Dendritic cell treated with granulocyte-macrophage colony-stimulating factor and Interleukin-4, amounts not matched to agents 40 ng/mL and 50 ng/mL, for 4 days (primary cell): ENCODE data around the gene TMEM39B.

Experiments
- H3K27ac Mint-ChIP-seq: one replicate; pipeline ENCODE4 v1.8.0; 2022; ENCODE audit warnings: mild to moderate bottlenecking, mixed read lengths
- H3K27me3 Mint-ChIP-seq: one replicate; pipeline ENCODE4 v1.8.0; 2022; ENCODE audit warnings: mild to moderate bottlenecking, mixed read lengths
- H3K36me3 Mint-ChIP-seq: one replicate; pipeline ENCODE4 v1.8.0; 2022; ENCODE audit warnings: low read depth, mixed read lengths
- H3K4me1 Mint-ChIP-seq: one replicate; pipeline ENCODE4 v1.8.0; 2022; ENCODE audit warnings: low read depth, mixed read lengths
- H3K4me3 Mint-ChIP-seq: one replicate; pipeline ENCODE4 v1.8.0; 2022; ENCODE audit warnings: mild to moderate bottlenecking, moderate library complexity, mixed read lengths
- H3K9me3 Mint-ChIP-seq: one replicate; pipeline ENCODE4 v1.8.0; 2022; ENCODE audit warnings: mixed read lengths
- intact Hi-C: fragments of 100-400 bp; cut with micrococcal nuclease; formaldehyde crosslinking; loops from one replicate; pipeline ENCODE4 v1.15.0; 2022

TMEM39B gene

GRCh38 chr1:32072622-32073298 is at the start of gene TMEM39B:
TSS of gene TMEM39B (plus strand) at chr1:32072939. CDS start at chr1:32073048, 109 bp downstream.
- no peaks in the 10 kb centered on the region for H3K9me3 Mint-ChIP-seq
- H3K27ac Mint-ChIP-seq = peak within 1 kb of the TSS; percentile 93
- peak within 1 kb of the TSS; percentile 86 for H3K4me3 Mint-ChIP-seq
- intact Hi-C loops = loop anchor here (5.0 kb wide), 1 partner anchor 35 kb away; the partner anchor contains the start of gene KPNA6
- peaks cover 5% of the 10 kb centered on the region for H3K27me3 Mint-ChIP-seq
- H3K4me1 Mint-ChIP-seq = peaks cover 56% of the 10 kb centered on the region
- peaks cover 38% of the 10 kb centered on the region for H3K36me3 Mint-ChIP-seq

GRCh38 chr1:32023351-32023750 is 49.4 kb upstream of the TMEM39B start:
- no peaks in the 10 kb centered on the region for H3K27me3 Mint-ChIP-seq
- H3K4me1 Mint-ChIP-seq = peaks cover 45% of the 10 kb centered on the region
- intact Hi-C loops = no loop called here
- H3K4me3 Mint-ChIP-seq = no peak overlapping the region
- H3K27ac Mint-ChIP-seq = no peak overlapping the region
- H3K9me3 Mint-ChIP-seq = no peaks in the 10 kb centered on the region
- peaks cover 53% of the 10 kb centered on the region for H3K36me3 Mint-ChIP-seq

DNA sequence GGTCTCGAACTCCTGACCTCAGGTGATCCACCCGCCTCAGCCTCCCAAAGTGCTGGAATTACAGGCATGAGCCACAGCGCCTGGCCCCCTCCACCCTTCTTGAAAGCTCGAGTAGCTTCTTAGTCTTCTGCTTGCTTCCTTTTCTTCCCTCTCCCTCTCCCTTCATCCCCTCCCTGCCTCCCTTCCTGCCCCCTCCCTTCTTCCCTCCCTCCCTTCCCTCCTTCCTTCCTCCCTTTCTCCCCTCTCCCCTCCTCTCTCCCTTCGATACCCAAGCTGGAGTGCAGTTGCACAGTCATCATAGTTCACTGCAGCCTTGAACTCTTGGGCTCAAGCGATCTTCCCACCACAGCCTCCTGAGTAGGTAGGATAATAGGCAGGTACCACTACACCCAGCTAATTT is 47.2 kb upstream of the TMEM39B start:
- Mint-ChIP-seq H3K4me1 (peaks cover 28% of the 10 kb centered on the region), H3K36me3 (peaks cover 67% of the 10 kb centered on the region), H3K27me3 (no peaks in the 10 kb centered on the region), H3K9me3 (no peaks in the 10 kb centered on the region), H3K27ac (no peak overlapping the region), H3K4me3 (no peak overlapping the region)
- intact Hi-C loops = no loop called here

- peaks cover 44% of the 10 kb centered on the region for H3K36me3 Mint-ChIP-seq
Measured at GRCh38 chr1:32028746-32029145, 44.0 kb upstream of the TMEM39B start.

GRCh38 chr1:32031578-32032274 is 41.0 kb upstream of the TMEM39B start:
- peaks cover 17% of the 10 kb centered on the region for H3K4me1 Mint-ChIP-seq
- no peak overlapping the region for H3K27ac Mint-ChIP-seq
- intact Hi-C loops = no loop called here
- peaks cover 25% of the 10 kb centered on the region for H3K36me3 Mint-ChIP-seq
- H3K9me3 Mint-ChIP-seq = no peaks in the 10 kb centered on the region
- H3K27me3 Mint-ChIP-seq = no peaks in the 10 kb centered on the region
- no peak overlapping the region for H3K4me3 Mint-ChIP-seq

More at GRCh38 chr1:32028746-32029145, 44.0 kb upstream of the TMEM39B start:
- intact Hi-C loops = no loop called here
- Mint-ChIP-seq H3K27me3 (no peaks in the 10 kb centered on the region), H3K27ac (no peak overlapping the region), H3K4me1 (peaks cover 13% of the 10 kb centered on the region), H3K4me3 (no peak overlapping the region), H3K9me3 (no peaks in the 10 kb centered on the region)

DNA sequence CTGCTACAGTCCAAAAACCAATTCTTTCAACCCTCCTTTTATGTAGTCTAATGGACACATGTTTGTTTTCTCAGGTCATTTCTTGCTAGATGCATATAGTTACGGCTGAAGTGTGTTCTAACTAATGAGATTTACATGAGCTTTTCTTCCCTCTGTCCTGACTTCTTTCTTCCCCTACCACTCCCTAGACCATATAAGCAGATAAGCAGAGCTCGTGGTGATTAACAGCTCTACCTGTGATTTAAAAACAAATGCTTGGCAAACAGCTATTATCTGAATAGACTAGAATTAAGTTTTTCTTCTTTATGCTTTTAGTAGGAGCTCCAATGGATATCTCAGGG is 40.5 kb upstream of the TMEM39B start:
- peaks cover 19% of the 10 kb centered on the region for H3K36me3 Mint-ChIP-seq
- peaks cover 12% of the 10 kb centered on the region for H3K4me1 Mint-ChIP-seq

GRCh38 chr1:32035119-32035518 is 37.6 kb upstream of the TMEM39B start:
- Mint-ChIP-seq H3K27ac (no peak overlapping the region), H3K4me1 (peaks cover 5% of the 10 kb centered on the region), H3K9me3 (no peaks in the 10 kb centered on the region), H3K27me3 (no peaks in the 10 kb centered on the region), H3K4me3 (no peak overlapping the region), H3K36me3 (peaks cover 4% of the 10 kb centered on the region)
- intact Hi-C loops = no loop called here

More for the DNA sequence above, 40.5 kb upstream of the TMEM39B start:
- no peaks in the 10 kb centered on the region for H3K9me3 Mint-ChIP-seq
- H3K27me3 Mint-ChIP-seq = no peaks in the 10 kb centered on the region
- H3K27ac Mint-ChIP-seq = no peak overlapping the region
- intact Hi-C loops = no loop called here
- no peak overlapping the region for H3K4me3 Mint-ChIP-seq

GRCh38 chr1:32040711-32041110 is 32.0 kb upstream of the TMEM39B start:
- no peaks in the 10 kb centered on the region for H3K9me3 Mint-ChIP-seq
- intact Hi-C loops = no loop called here
- H3K4me1 Mint-ChIP-seq = peaks cover 7% of the 10 kb centered on the region

GRCh38 chr1:32042330-32042729 is 30.4 kb upstream of the TMEM39B start:
- peaks cover 19% of the 10 kb centered on the region for H3K36me3 Mint-ChIP-seq
- no peak overlapping the region for H3K27ac Mint-ChIP-seq
- H3K4me1 Mint-ChIP-seq = peaks cover 18% of the 10 kb centered on the region
- H3K27me3 Mint-ChIP-seq = no peaks in the 10 kb centered on the region
- H3K9me3 Mint-ChIP-seq = no peaks in the 10 kb centered on the region
- no peak overlapping the region for H3K4me3 Mint-ChIP-seq
- intact Hi-C loops = no loop called here

More at GRCh38 chr1:32040711-32041110, 32.0 kb upstream of the TMEM39B start:
- Mint-ChIP-seq H3K27me3 (no peaks in the 10 kb centered on the region), H3K36me3 (peaks cover 5% of the 10 kb centered on the region), H3K27ac (no peak overlapping the region), H3K4me3 (no peak overlapping the region)

- H3K9me3 Mint-ChIP-seq = no peaks in the 10 kb centered on the region
- H3K36me3 Mint-ChIP-seq = peaks cover 38% of the 10 kb centered on the region
- intact Hi-C loops = no loop called here
- no peak overlapping the region for H3K27ac Mint-ChIP-seq
- peaks cover 18% of the 10 kb centered on the region for H3K4me1 Mint-ChIP-seq
- H3K27me3 Mint-ChIP-seq = no peaks in the 10 kb centered on the region
- H3K4me3 Mint-ChIP-seq = no peak overlapping the region
Measured at GRCh38 chr1:32044234-32044633, 28.5 kb upstream of the TMEM39B start.

DNA sequence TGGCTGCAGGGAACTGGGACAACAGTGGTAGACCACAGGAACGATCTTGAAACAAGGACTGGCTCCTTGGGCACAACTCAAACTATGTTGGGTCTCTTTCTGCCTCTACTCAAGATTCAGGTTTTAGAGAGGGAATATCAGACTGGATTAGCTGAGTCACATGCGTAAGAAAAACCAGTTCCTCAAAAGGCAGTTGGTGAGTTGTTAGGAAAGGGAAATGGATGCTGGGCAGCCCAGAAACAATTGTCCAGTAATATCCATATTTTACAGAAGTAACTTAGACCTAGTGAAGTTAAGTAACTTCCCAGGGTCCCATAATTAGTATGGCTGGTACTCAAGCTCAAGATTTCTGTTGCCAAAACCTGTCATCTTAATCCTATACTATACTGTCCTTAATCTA is 27.0 kb upstream of the TMEM39B start:
- peak overlapping the region; percentile 68 for H3K27ac Mint-ChIP-seq
- peaks cover 18% of the 10 kb centered on the region for H3K4me1 Mint-ChIP-seq

DNA sequence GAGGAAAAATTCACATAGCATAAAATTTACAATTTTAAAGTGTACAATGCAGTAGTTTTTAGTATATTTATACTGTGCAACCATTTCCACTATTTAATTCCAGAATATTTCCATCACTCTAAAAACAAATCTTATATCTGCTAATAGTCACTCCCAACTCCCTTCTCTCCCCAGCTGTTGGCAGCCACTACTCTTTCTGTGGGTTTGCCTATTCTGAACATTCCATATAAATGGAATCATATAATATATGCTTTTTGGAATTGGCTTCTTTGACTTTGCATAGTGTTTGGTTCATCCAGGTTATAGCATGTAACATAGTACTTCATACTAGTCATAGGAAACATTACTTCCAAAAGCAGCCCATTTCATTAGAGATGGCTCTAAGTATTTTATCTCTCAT is 25.0 kb upstream of the TMEM39B start:
- no peak overlapping the region for H3K4me3 Mint-ChIP-seq
- H3K4me1 Mint-ChIP-seq = peaks cover 18% of the 10 kb centered on the region
- no peak overlapping the region for H3K27ac Mint-ChIP-seq
- no peaks in the 10 kb centered on the region for H3K9me3 Mint-ChIP-seq
- no peaks in the 10 kb centered on the region for H3K27me3 Mint-ChIP-seq
- intact Hi-C loops = no loop called here
- peaks cover 72% of the 10 kb centered on the region for H3K36me3 Mint-ChIP-seq

More for the DNA sequence above, 27.0 kb upstream of the TMEM39B start:
- Mint-ChIP-seq H3K36me3 (peaks cover 53% of the 10 kb centered on the region), H3K4me3 (no peak overlapping the region), H3K9me3 (no peaks in the 10 kb centered on the region), H3K27me3 (no peaks in the 10 kb centered on the region)
- intact Hi-C loops = no loop called here

DNA sequence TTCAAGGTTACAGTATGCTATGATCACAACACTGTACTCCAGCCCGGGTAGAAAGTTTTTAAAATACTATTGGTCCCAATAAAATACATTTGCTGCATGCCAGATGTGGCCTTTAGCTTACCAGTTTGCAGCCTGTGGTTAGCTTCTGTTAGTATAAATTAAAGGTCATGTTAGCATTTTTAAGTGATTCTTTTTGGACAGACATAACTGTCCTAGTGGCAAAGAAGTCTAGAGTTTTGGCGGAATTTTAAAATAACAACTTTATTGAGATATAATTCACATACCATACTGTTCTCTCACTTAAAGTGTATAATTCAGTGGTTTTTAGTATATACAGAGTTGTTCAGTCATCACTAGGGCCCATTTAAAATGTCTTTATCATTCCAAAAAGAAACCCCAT is 24.3 kb upstream of the TMEM39B start:
- peaks cover 18% of the 10 kb centered on the region for H3K4me1 Mint-ChIP-seq
- H3K36me3 Mint-ChIP-seq = peaks cover 79% of the 10 kb centered on the region
- intact Hi-C loops = no loop called here
- no peaks in the 10 kb centered on the region for H3K27me3 Mint-ChIP-seq
- H3K4me3 Mint-ChIP-seq = no peak overlapping the region
- H3K9me3 Mint-ChIP-seq = no peaks in the 10 kb centered on the region
- no peak overlapping the region for H3K27ac Mint-ChIP-seq

DNA sequence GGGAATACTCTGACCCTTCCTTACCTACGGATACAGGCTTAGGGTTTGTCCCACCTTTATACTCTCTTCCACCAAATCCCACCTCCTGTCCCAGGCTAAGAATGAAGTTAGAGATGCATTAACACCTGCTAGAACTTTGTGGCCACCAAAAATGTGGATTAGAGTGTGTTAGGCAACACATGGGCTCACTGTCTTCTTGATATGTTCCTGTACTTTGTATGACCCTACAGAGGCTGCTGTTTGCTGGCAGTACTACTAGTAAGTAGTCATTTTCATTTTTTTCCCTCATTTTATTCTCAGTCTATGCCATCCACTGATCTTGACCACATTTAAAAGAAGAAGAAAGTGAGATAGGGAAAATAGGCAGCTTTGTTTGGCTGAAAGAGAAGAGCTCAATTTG is 21.0 kb upstream of the TMEM39B start:
- intact Hi-C loops = no loop called here
- H3K4me3 Mint-ChIP-seq = no peak overlapping the region
- H3K27me3 Mint-ChIP-seq = no peaks in the 10 kb centered on the region
- peaks cover under 1% of the 10 kb centered on the region for H3K4me1 Mint-ChIP-seq
- no peak overlapping the region for H3K27ac Mint-ChIP-seq
- H3K36me3 Mint-ChIP-seq = peaks cover 91% of the 10 kb centered on the region
- H3K9me3 Mint-ChIP-seq = no peaks in the 10 kb centered on the region
